ENCODE data around the gene FSIP1.

Gene FSIP1

DNA sequence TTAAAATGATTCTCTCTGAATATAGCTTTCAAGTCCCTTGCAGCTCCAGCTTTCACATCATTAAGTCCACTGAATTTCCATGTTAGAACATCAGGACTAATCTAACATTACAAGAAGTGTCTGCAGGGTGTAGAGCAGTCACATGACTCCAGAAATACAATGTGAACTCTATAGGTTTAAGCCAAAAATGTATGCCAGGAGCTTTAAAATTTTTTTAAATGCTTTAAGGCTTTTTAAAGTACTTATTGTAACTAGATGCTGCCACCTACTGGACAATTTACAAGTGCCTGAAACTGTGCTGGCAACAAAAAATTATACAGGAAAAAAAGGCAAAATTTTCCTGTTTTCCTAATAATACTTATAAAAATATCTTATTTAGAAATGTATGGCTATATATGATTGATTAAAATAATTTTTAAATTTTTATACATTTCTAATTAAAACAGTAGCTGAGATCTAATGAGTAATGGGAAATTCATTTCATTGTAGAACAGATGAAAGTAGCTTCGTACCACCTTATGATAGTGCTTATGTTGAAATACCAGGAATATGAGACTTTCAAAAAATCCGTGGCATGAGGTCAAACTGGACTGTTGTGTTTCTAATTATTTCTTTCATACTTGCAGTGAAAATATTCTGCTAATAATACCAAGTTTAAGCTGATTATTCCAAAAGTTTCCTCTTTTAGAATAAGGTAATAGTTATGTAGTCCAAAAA lies 25.7 kb downstream of the FSIP1 start:
- DNase-seq (ENCODE audit: low read depth), result peak; percentile 22

DNA sequence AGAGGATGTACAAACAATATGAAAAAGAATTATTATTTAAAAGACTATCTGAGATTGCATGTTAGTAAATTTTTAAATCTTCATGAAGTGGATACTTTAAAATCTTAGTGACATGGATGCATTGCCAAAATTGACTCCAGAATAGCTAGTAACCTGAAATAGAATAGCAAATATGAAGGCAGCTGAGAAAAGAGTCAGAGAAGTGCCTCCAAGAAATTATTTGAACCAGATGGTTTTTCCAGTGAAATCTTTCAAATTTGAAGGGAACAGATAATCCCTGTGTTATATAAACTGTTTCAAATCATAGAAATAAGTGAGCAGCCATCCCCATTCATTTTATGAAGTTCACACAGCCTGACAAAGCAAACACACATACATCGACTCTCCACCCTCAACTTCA lies 29.6 kb downstream of the FSIP1 start:
- DNase-seq (ENCODE audit: low read depth), result no peak

DNA sequence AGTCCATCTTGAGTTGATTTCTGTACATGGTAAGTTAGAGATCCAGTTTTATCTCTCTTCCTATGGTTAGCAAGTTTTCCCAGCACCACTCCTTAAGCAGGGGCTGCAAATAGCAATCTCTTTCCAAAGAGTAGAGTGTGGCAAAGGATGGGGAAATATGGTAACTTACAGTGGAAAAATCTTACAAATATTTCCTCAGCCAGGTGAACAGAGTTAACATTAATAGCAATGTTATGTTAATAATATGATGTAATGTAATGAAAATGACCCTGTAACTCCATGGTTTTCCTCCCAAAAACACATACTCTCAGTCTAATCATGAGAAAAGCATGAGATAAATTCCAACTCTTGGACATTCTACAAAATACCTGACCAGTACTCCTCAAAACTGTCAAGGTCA lies 30.4 kb downstream of the FSIP1 start:
- no peak for DNase-seq (ENCODE audit: low read depth)

DNA sequence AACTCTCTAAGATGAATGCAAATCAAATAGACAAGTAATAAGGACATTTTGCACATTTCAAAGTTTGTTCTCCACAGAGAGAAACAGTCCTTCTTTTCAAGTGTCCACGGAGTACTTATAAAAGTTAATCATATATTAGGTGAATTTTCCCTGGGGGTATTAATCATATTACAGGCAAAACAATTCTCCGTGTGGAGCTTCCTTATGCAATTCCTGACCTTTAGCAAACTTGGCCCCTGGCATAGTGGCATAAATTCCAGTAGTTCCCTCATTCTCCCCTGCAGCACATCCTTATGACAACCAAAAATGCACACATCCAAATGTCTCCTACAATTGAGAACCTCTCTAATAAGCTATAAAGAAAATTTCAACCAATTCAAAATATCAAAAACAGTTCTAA lies 34.4 kb downstream of the FSIP1 start:
- DNase-seq (ENCODE audit: low read depth), result no peak

DNA sequence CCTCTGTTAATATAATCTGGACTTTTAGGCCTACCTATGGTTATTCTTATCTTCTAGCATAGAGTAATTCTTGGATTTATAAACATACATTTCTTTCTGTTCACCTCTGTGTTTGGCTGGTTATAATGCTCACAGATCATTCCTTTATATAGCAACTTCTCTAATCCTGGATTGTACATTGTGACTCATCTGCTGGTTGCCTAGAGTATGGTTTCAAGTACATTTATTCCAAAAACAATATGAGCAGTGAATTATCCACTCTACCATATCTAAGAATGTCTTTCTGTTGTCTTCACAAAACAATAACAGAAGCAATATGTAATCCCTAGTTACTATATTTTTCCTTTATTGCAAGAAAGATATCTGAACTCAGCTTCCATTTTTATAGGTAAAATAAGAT lies 35.3 kb downstream of the FSIP1 start:
- DNase-seq (ENCODE audit: low read depth), result no peak

DNA sequence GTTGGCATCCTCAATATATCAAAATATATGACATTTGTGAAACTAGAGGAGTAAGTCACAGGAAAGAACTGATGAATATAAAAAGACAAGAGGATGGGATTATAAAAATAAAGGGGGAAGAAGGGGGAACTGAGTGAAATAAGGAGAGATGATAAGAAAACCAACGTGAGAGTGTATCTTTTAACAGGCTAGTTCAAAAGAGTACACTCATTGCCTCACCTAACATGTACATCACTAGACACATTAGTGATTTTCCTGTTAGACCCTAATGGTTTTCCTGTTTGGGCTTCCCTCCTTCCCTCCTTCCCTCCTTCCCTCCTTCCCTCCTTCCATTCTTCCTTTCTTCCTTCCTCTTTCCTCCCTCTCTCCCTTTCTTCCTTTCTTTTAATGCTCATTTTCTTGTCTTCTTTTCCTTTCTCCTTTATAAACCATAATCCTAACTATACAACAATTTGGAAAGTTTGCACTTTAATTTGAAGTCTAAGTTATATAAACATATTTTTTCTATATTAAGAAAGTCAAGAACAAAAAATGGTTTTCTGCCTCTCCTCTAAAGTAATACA lies 35.8 kb downstream of the FSIP1 start:
- DNase-seq (ENCODE audit: low read depth), result no peak

DNA sequence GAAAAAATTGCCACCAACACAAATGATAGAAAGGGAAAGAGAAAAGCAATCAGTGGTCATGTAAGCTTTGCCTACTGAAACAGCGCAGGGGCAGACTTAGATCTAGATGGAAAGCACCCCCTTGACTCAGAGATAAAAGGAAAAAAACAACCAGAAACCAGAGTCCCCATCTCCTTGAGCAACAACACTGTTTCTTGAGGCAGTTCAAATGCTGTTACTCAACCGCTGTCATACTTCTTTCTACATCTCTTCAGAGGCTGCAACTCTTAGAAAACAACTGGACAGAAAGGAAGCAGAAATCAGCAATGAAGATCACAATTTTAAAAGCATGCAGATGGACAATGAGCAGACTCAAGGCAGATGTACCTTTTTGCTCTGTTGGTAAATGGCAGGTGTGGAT lies 36.5 kb downstream of the FSIP1 start:
- no peak for DNase-seq (ENCODE audit: low read depth)

DNA sequence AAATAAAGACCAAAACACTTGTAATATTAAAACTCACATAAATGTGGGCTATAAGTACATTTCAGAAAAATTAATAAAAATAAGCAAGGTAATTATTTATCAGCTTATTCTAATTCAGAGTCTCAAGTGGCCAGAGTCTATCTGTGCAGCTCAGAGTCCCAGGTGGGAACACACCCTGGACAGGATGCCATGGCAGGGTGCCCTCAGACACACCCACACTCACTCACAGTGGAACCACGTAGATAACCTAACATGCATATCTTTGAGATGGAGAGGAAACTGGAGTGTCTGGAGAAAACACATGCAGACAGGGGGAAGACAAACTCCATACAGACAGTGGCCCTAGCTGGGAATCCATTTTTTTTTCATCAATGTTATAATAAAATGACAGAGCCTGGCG lies 37.2 kb downstream of the FSIP1 start:
- DNase-seq (ENCODE audit: low read depth), result no peak

DNA sequence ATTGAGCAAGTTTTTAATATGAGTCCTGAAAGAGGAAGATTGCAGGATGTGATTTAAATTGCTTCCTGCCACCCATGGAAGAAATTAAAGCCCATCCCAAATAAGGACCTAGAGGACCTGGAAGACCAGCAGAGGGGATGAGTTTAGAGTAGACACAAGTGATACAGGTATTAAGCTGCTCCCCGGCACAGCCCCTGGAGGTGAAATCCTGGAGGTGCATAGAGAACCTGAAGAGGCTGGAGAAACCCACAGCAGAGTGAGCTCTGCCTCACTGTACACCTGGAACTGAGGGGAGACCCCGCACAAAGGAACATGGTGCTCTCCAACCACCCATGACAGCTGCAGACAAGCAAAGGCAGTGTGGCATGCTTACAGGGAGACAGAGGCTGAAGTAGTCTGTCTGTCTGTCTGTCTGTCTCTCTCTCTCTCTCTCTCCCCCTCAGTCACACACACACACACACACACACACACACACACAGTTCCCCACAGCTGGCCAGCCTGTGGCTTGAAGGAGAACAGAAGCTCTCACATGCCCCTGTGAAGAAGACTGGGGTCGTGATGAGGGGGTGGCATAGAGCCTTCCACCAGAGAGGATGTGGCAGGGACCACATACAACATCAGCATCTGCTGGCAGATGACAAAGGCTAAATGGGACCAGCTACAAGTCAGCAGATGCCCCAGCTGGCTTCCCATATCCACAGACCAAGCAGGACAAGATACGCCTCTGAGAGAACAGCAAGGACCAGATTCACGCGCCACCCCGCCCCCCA lies 38.1 kb downstream of the FSIP1 start:
- DNase-seq (ENCODE audit: low read depth), result no peak

DNA sequence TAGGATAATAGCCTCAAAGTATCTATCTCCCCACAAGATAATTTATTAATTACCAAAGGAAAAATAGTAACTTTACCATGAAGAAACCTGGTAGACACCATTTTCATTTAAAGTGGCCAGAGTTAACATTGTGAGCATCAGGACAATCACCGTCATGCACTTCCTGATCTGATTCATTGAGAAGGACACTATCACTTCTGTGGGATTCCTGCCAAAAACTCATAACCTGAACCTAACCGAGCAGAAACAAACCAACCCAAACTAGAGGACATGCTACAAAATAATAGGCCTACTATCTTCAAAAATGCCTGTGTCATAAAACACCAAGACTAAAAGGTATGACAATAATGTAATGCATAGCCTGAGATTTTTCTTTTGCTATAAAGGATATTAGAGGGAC lies 39.0 kb downstream of the FSIP1 start:
- no peak for DNase-seq (ENCODE audit: low read depth)

DNA sequence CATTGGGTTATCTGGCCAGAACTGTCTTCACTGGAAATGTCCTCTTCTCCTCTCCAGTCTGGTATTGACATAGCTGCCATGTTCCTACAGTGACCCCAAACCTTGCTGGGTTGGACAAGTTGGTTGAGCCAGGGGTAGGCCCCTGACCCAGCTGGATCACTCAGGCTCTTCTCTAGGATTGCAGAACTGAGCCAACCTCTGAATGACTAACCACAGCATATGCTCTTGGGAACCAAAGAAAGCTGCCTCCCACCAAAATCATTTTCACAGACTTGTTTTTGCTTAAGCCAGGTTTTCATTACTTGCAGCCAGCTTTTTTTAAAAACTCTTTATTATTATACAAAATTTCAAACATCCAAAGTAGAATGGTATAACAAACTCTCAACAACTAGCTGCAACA lies 41.4 kb downstream of the FSIP1 start:
- no peak for DNase-seq (ENCODE audit: low read depth)

DNA sequence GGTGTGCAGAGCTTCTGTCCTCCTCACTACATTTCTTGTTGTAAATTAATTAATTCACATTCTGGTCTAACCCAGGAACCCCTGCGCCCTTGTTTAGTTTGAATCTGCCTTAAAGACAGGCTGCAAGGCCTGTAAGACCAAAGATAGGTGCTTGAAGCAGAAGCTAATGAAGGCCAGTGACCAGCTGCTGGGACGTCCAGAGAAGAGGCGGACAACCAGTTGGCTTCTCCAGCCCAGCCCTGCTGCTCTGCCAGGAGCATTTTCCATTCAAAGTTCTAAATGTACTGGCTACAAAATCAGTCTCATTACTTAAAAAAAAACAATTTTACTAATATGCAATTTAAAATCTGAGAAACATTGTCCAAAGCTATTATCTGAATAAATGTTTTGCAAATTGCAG lies 43.6 kb downstream of the FSIP1 start:
- no peak for DNase-seq (ENCODE audit: low read depth)

DNA sequence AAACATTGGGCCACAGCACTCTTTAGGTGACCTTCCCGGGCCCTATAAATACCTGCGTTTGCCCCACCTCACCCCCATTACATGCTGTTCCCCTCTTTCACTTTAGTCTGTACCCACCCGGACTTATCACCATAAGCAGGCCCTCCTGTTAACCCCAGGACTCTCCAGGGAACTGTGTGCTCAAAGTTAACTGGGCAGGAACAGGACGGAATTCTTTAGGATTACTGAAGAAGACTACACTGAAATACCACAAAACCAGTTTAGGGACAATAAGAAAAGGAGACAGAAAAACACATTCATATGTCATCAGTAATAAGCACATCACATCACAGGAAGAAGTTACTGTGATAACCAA lies 45.5 kb downstream of the FSIP1 start:
- DNase-seq (ENCODE audit: low read depth), result no peak

DNA sequence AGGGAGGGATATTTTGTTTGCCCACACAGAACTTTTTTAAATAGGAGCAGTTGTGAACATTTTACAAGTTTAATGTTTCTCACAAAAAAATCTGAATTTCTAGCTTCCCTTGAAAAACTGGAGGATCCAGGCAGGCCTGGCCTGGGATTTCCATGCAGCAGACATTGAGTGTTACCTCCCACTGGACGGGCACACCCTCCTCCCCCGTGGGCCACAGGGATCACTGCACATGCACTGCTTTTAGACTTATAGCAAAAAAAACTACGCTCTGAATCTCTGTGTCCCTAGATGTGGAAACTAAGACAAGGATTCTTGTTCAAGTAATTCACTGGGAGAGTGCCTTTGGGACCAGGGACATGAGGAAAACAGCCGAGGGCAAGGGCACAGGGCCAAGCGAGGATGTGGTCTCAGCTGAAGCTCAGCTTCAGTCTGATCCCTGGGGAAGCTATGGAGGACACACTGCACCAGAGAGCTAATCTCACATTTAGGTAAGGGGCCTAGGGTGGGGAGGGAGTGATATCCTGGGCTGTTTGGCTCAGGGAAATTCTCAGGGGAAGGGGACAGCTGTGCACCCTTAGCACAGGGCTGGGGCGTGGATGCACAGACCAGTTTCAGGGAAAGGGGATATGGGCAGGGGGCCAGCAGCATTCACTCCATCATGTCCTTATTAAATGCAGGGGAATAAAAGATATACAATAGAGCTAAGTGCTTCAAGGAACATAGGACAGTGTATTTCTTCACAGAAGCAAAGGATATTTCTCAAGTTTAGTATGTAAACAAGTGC lies 46.0 kb downstream of the FSIP1 start:
- DNase-seq (ENCODE audit: low read depth), result no peak

DNA sequence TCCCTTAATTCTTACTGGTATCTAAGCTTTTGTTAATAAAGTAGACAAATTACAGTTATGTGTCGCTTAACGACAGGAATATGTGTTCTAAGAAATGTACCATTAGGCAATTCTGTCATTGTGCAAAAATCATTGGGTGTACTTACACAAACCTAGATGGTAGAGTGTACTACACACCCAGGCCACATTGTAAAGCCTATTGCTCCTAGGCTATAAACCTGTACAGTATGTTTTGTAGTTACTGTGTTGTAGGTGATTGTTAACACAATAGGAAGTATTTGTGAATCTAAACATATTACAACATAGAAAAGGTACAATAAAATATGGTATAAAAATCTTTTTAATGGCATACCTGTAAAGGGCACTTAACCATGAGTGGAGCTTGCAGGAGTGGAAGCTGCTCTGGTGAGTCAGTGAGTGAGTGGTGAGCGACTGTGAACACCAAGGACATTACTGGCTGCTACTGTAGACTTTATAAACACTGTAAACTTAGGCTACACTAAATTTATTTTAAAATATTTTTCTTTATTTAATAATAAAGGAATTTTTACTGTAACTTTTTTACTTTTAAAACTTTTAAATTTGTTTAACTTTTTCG lies 47.4 kb downstream of the FSIP1 start:
- no peak for DNase-seq (ENCODE audit: low read depth)

DNA sequence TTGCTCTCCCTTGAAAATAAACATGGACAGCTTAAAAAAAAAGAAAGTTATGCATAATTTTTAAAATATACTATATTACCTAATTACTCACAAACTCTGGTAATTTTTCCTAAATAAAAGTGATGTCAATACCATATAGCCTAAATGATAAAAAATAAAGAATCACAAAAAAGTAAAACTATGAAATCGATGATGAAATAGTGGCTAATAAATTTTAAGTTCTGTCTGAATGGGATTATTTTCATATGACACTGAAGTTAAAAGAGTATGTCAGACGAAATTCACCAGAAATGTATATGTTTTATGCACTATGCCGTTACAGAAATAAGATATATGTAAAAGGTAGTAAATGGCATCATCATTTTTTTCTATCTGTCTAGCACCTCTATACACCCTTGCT lies 51.4 kb downstream of the FSIP1 start:
- DNase-seq (ENCODE audit: low read depth), result no peak

DNA sequence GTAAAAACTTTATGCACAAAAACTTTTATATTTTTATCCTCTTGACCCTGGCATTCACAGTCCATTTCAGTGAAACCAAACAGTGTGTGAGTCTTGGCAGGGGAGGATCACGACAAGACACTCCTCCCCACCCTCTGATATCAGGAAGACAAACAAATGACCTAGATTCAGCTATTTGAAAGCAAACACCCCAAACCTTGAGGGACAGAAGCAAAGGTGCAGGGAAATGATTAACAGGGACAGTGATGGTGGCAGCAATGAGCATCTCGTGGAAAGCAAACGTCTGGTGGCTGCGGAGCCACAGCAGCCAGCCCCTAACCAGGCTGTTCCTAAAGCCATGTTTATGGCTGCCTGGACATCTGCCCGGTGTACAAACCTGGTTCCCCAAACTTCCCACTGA lies 52.1 kb downstream of the FSIP1 start:
- DNase-seq (ENCODE audit: low read depth), result no peak

DNA sequence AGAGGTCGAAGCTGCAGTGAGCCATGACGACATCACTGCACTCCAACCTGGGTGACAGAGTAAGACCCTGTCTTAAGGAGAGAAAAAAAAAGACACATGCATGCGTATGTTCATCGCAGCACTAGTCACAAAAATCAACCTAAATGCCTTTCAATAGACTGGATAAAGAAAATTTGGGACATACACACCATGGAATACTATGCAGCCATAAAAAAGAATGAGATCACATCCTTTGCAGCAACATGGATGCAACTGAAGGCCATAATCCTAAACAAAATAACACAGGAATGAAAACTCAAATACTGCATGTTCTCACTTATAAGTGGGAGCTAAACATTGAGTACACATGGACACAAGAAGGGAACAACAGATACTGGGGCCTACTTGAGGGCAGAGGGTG lies 53.1 kb downstream of the FSIP1 start:
- no peak for DNase-seq (ENCODE audit: low read depth)

DNA sequence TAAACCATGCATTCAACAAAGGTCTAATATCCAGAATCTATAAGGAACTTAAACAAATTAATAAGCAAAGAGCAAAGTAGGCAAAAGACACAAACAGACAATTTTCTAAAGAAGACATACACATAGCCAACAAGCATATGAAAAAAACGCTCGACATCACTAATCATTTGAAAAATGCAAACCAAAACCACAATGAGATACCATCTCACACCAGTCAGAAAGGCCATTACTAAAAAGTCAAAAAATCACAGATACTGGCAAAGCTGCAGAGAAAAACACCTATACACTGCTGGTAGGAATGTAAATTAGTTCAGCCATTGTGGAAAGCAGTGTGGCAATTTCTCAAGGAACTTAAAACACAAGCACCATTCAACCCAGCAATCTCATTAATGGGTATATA lies 53.8 kb downstream of the FSIP1 start:
- no peak for DNase-seq (ENCODE audit: low read depth)

DNA sequence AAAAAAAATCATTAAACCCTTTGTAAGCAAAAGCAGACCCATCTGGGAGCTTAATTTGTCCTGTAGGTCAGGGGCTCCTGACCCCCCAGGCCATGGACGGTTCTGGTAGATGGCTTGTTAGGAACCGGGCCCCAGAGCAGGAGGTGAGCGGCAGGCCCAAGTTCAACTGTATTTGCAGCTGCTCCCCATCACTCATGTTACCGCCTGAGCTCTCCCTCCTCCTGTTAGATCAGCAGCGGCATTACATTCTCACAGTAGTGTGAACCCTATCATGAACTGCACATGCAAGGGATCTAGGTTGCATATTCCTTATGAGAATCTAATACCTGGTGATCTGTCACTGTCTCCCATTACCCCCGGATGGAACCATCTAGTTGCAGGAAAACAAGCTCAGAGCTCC lies 60.7 kb downstream of the FSIP1 start:
- DNase-seq (ENCODE audit: low read depth), result no peak

DNA sequence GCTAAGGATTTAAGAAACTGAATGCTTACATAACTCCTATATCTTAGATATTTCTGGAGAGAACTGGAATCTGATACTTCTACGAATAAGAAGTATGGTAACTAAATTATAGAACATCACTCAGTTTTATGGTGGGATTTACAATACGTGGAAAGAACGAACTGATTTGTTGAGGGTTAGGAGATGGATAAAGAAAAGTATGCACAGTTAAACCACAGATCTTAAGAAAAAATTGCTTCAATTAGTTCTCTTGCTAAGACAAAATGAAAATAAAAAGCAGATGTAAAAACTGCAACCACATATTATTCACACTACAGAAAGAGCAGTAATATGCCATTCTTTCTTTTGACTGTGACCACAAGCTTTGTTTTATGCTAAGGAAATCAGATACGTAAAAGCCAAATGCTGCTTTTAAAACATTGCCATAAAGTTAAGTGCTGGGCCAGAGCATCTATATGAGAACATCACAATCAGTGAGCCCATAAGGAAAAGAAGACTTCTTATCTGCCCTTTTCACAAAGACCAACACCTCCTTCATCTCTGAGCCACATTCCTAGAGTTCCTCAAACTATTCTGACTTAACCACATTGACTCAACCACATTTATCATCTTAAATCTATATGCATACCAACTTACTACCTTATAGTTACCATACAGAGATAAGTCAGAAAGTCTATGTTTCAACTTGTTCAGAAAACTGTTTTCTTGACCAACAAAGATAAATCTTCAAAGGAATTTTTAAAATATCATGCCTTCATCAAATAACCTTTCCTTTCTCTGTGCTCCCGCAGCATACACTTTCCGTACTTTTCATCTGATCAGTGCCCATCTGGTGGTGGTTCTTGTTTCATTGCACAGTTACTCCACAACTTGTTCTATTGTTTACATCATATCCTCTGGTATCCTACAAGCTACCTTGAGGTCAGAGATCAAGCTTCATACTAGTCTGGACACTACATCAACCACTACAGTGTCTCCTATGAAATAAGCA lies 61.7 kb downstream of the FSIP1 start:
- DNase-seq (ENCODE audit: low read depth), result peak; percentile 67
